Neuronal stem cell (in vitro differentiated cells): ENCODE data around the gene PTPN3.

Source experiments
- DNase-seq: peaks from one replicate; pipeline ENCODE4 v3.0.0-alpha.2; 2013; ENCODE audit warnings: low spot score
- H2AFZ ChIP-seq: one replicate; pipeline ENCODE4 v1.6.1; 2013; ENCODE audit warnings: mild to moderate bottlenecking, low read length, inconsistent platforms
- H2AK5ac ChIP-seq: 2 replicates; pipeline ENCODE4 v1.6.1; 2013; ENCODE audit warnings: low read depth, mild to moderate bottlenecking, inconsistent platforms, low read length, moderate library complexity, mixed read lengths
- H2BK120ac ChIP-seq: 2 replicates; pipeline ENCODE4 v1.6.1; 2013; ENCODE audit warnings: low read depth, mild to moderate bottlenecking, inconsistent platforms, low read length, moderate library complexity, mixed read lengths
- H2BK12ac ChIP-seq: one replicate; pipeline ENCODE4 v1.6.1; 2013; ENCODE audit warnings: low read length, inconsistent platforms
- H2BK15ac ChIP-seq: 2 replicates; pipeline ENCODE4 v1.6.1; 2013; ENCODE audit warnings: mild to moderate bottlenecking, low read length, inconsistent platforms, mixed read lengths
- H2BK5ac ChIP-seq: one replicate; pipeline ENCODE4 v1.6.1; 2013; ENCODE audit warnings: inconsistent platforms, mild to moderate bottlenecking, low read length, moderate library complexity
- H3K14ac ChIP-seq: one replicate; pipeline ENCODE4 v1.6.1; 2013; ENCODE audit warnings: low read length, inconsistent platforms
- H3K18ac ChIP-seq: 2 replicates; pipeline ENCODE4 v1.6.1; 2013; ENCODE audit warnings: low read length, inconsistent platforms
- H3K23ac ChIP-seq: 2 replicates; pipeline ENCODE4 v1.6.1; 2013; ENCODE audit warnings: low read depth, mild to moderate bottlenecking, mixed read lengths, low read length, inconsistent platforms; ENCODE audit not compliant: poor library complexity
- H3K27ac ChIP-seq: replicated peaks from 3 replicates; pipeline ENCODE4 v1.5.1; 2013; ENCODE audit warnings: low read length, inconsistent platforms
- H3K27me3 ChIP-seq, 3 experiments: 2 replicates each; pipeline ENCODE4 v1.6.1; 2013; ENCODE audit warnings: low read length in 3 of 3, mild to moderate bottlenecking in 2 of 3, inconsistent platforms in 1 of 3, low read depth in 1 of 3, mixed read lengths in 1 of 3, moderate library complexity in 1 of 3; ENCODE audit not compliant: control insufficient read depth in 3 of 3, insufficient read depth in 3 of 3
- H3K36me3 ChIP-seq, 2 donors: replicated peaks in 1 of 2; 2 replicates each; pipeline ENCODE4 v1.6.1; 2013; ENCODE audit warnings: low read length in 2 of 2; ENCODE audit not compliant: control insufficient read depth in 2 of 2, insufficient read depth in 2 of 2
- H3K4ac ChIP-seq: 2 replicates; pipeline ENCODE4 v1.6.1; 2013; ENCODE audit warnings: inconsistent platforms, mild to moderate bottlenecking, low read length, moderate library complexity
- H3K4me1 ChIP-seq, 2 donors: 1 replicate in 1 of 2; 2 replicates in 1 of 2; pipeline ENCODE4 v1.6.1; 2013; ENCODE audit warnings: low read length in 2 of 2, low read depth in 1 of 2; ENCODE audit not compliant: control insufficient read depth in 2 of 2, insufficient read depth in 1 of 2
- H3K4me2 ChIP-seq: one replicate; pipeline ENCODE4 v1.6.1; 2013; ENCODE audit warnings: mild to moderate bottlenecking, low read length, inconsistent platforms; ENCODE audit not compliant: insufficient read depth, poor library complexity, severe bottlenecking
- H3K4me3 ChIP-seq, 2 donors: 2 replicates each; pipeline ENCODE4 v1.5.1; 2013; ENCODE audit warnings: low read length in 2 of 2, mild to moderate bottlenecking in 2 of 2, inconsistent platforms in 1 of 2, moderate library complexity in 1 of 2
- H3K79me1 ChIP-seq: one replicate; pipeline ENCODE4 v1.6.1; 2013; ENCODE audit warnings: low read depth, mild to moderate bottlenecking, inconsistent platforms, low read length, moderate library complexity
- H3K9ac ChIP-seq: one replicate; pipeline ENCODE4 v1.6.1; 2013; ENCODE audit warnings: mild to moderate bottlenecking, low read depth, low read length, inconsistent platforms; ENCODE audit not compliant: poor library complexity
- H3K9me3 ChIP-seq, 2 donors: replicated peaks in 1 of 2; 2 replicates each; pipeline versions ENCODE3 to v1.6.1; 2013; ENCODE audit warnings: low read length in 2 of 2, mild to moderate bottlenecking in 2 of 2, inconsistent platforms in 1 of 2, low read depth in 1 of 2, mixed read lengths in 1 of 2, moderate library complexity in 1 of 2; ENCODE audit not compliant: control insufficient read depth in 2 of 2, insufficient read depth in 1 of 2
- H4K8ac ChIP-seq: one replicate; pipeline ENCODE4 v1.6.1; 2013; ENCODE audit warnings: low read depth, mild to moderate bottlenecking, inconsistent platforms, low read length, moderate library complexity
- H4K91ac ChIP-seq: one replicate; pipeline ENCODE4 v1.6.1; 2013; ENCODE audit warnings: low read length, low read depth, mild to moderate bottlenecking, inconsistent platforms; ENCODE audit not compliant: poor library complexity
- WGBS, 2 donors: extraction: QIAGEN DNeasy Blood & Tissue Kit; methylation state at CpG; one replicate each; pipeline ENCODE4 v1.1.7; 2013; ENCODE audit warnings: missing lambda C conversion rate in 2 of 2, mixed read lengths in 1 of 2; ENCODE audit not compliant: insufficient read length in 2 of 2, insufficient replicate concordance in 1 of 2; ENCODE audit errors: extremely low coverage in 2 of 2; 5-methylcytosine and 5-hydroxymethylcytosine counted together

Gene PTPN3

DNA sequence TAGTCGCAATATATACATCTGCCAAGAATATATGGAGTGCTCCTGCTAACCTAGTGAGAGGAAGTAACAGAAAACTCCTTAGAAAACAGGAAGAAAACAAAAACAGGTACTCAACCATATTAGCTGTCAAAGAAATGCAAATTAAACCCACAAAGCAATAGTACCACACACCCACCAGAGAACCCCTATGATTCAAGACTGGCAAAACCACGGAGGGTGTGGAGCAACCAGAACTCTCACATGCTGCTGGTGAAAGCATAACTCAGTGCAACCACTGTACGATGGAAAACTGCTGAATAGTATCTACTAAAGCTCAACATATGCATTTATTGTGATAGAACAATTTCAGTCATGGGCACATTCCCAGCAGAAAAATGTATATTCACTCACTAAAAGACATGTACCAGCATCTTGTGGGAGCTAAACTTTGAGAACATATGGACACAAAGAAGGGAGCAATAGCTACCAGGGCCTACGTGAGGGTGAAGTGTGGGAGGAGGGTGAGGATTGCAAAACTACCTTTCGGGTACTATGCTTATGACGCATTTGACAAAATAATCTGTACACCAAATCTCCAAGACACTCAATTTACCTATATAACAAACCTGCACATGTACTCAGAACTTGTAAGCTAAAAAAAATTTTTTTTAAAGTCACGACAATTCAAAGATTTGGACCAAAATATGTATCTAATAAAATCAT lies 34.0 kb downstream of the PTPN3 start:
- H2BK15ac ChIP-seq = no peak overlapping the region
- no peak overlapping the region for H3K4me3 ChIP-seq
- H3K18ac ChIP-seq = no peak overlapping the region
- no peaks in the 10 kb centered on the region for H3K9me3 ChIP-seq
- no peak overlapping the region for H4K8ac ChIP-seq
- no peaks in the 10 kb centered on the region for H3K79me1 ChIP-seq
- H3K4me1 ChIP-seq = peaks cover 4 to 7% of the 10 kb centered on the region in 2 donors
- no peak overlapping the region for H2BK5ac ChIP-seq
- H3K4ac ChIP-seq = no peak overlapping the region
- no CpG with 5 or more reads among the region's 7 CpGs for WGBS, 2 donors
- H2AK5ac ChIP-seq = no peak overlapping the region
- no peak overlapping the region for H2BK12ac ChIP-seq
- no peaks in the 10 kb centered on the region for H3K36me3 ChIP-seq
- H2BK120ac ChIP-seq = no peak overlapping the region
- DNase-seq = no peak
- no peak overlapping the region for H3K4me2 ChIP-seq
- H2AFZ ChIP-seq = no peak overlapping the region
- H3K27ac ChIP-seq = no peak overlapping the region
- no peak overlapping the region for H3K9ac ChIP-seq
- no peak overlapping the region for H3K23ac ChIP-seq
- no peak overlapping the region for H4K91ac ChIP-seq
- H3K14ac ChIP-seq = no peak overlapping the region
- no peaks in the 10 kb centered on the region for H3K27me3 ChIP-seq

DNA sequence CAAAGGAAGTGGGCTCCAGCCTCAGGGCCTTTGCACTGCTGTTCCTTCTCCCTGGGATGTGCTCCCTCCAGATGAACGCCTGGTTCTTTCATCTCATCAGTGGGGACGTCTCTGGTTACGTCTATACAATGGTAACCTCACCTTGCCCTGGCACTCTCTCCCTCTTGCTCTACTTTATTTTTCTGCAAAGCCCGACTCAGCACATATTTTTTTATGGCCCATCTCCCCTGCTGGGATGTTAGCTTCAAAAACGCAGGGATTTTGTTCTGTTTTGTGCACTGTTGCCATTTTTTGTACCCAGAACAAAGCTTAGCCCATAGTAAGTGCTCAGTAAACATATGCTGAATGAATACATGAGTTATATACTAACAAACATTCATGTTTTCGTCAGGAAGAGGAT lies 37.5 kb downstream of the PTPN3 start:
- no peak overlapping the region for H4K8ac ChIP-seq
- no CpG with 5 or more reads among the region's 6 CpGs for WGBS, 2 donors

DNA sequence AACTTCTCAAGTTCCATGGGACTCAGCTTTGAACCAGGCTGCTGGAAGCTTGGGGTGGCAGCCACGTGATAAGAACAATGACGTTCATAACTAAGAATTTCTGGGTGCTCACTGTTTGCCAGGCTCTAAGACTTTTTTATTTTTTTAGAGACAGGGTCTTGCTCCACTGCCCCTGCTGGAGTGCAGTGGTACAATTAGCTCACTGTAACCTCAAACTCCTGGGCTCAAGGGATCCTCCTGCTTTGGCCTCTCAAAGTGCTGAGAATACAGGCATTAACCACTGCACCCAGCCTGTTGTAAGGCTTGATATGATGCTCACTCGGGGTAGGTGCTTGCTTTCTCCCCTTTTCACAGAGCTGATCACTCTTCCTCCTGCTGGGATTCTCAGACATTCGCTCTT lies 38.7 kb downstream of the PTPN3 start:
- H3K14ac ChIP-seq = no peak overlapping the region
- H3K79me1 ChIP-seq = no peaks in the 10 kb centered on the region
- no peak overlapping the region for H3K9ac ChIP-seq
- no peak overlapping the region for H3K18ac ChIP-seq
- no peak overlapping the region for H4K8ac ChIP-seq
- peaks cover 0 to 3% of the 10 kb centered on the region in 2 donors for H3K9me3 ChIP-seq
- no peak overlapping the region for H3K27ac ChIP-seq
- H3K4ac ChIP-seq = no peak overlapping the region
- H2BK120ac ChIP-seq = no peak overlapping the region
- H3K36me3 ChIP-seq = no peaks in the 10 kb centered on the region
- H3K23ac ChIP-seq = no peak overlapping the region
- DNase-seq = no peak
- no peak overlapping the region for H2AK5ac ChIP-seq
- H2BK15ac ChIP-seq = no peak overlapping the region
- no CpG with 5 or more reads among the region's 4 CpGs for WGBS, 2 donors
- no peaks in the 10 kb centered on the region for H3K27me3 ChIP-seq
- H3K4me2 ChIP-seq = no peak overlapping the region
- H3K4me3 ChIP-seq = no peak overlapping the region
- H2BK5ac ChIP-seq = no peak overlapping the region
- H3K4me1 ChIP-seq = peaks cover 0 to 2% of the 10 kb centered on the region in 2 donors
- H2BK12ac ChIP-seq = no peak overlapping the region
- H4K91ac ChIP-seq = no peak overlapping the region
- no peak overlapping the region for H2AFZ ChIP-seq

More for the DNA sequence above, 37.5 kb downstream of the PTPN3 start:
- Histone ChIP-seq H2BK12ac (no peak overlapping the region), H3K4me1 (peaks cover 0 to 2% of the 10 kb centered on the region in 2 donors), H2BK5ac (no peak overlapping the region), H3K4me2 (no peak overlapping the region), H3K4me3 (no peak overlapping the region), H3K36me3 (no peaks in the 10 kb centered on the region), H3K4ac (no peak overlapping the region), H2AK5ac (no peak overlapping the region), H3K14ac (no peak overlapping the region), H3K9ac (no peak overlapping the region), H3K79me1 (no peaks in the 10 kb centered on the region), H3K9me3 (peaks cover 0 to 3% of the 10 kb centered on the region in 2 donors), H4K91ac (no peak overlapping the region), H3K27me3 (no peaks in the 10 kb centered on the region), H2BK120ac (no peak overlapping the region), H3K27ac (no peak overlapping the region), H2BK15ac (no peak overlapping the region), H3K23ac (no peak overlapping the region), H3K18ac (no peak overlapping the region), H2AFZ (no peak overlapping the region)
- DNase-seq = no peak

DNA sequence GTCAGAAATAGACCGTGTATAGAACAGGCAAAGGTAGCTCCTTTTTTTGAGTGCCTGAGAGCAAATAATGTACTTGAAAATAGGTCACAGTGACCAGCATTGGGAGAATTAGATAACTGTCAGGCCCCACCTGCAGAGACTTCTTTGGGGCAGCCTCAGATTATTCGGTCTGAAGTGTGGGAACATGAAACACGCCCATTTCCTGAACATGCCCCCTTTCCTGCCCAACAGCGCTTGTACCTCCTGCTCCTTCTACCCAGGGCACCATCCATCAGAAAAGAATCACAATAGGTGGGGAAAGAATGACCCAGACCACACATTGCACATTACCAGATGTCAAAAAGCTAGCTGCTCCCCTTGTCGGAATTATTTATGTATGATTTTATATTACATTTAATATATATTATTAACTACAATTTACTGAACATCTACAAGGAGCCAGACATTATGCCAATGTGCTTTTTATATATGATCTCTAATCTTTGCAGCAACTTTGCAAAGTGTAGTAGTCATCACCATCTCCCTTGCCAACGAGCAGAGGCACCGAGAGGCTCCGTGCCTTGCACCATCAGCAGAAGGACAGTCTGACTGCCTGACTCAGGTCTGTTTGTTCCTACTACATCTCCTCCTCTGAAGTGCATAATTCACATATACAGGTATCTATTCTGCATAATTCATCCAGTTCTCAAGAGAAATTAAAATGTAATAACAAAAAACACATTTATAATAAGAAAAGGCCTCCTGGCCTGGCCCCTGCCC lies 39.5 kb downstream of the PTPN3 start:
- no peak overlapping the region for H3K4ac ChIP-seq
- H4K91ac ChIP-seq = no peak overlapping the region
- no CpG with 5 or more reads among the region's 8 CpGs for whole genome bisulfite sequencing, 2 donors
- no peak overlapping the region for H3K4me2 ChIP-seq
- no peak overlapping the region for H2BK15ac ChIP-seq
- no peak overlapping the region for H2BK12ac ChIP-seq
- no peak overlapping the region for H4K8ac ChIP-seq
- no peak overlapping the region for H2AK5ac ChIP-seq
- H3K9me3 ChIP-seq = peaks cover 0 to 3% of the 10 kb centered on the region in 2 donors
- H3K27ac ChIP-seq = no peak overlapping the region
- H3K9ac ChIP-seq = peak overlapping the region; percentile 7
- no peak overlapping the region for H3K4me3 ChIP-seq
- no peak overlapping the region for H2BK120ac ChIP-seq
- no peak overlapping the region for H3K18ac ChIP-seq
- H3K27me3 ChIP-seq = no peaks in the 10 kb centered on the region
- H3K14ac ChIP-seq = no peak overlapping the region
- H2BK5ac ChIP-seq = no peak overlapping the region
- no peak overlapping the region for H3K23ac ChIP-seq
- DNase-seq = no peak
- H3K79me1 ChIP-seq = no peaks in the 10 kb centered on the region
- H3K4me1 ChIP-seq = peaks cover 0 to 2% of the 10 kb centered on the region in 2 donors
- H3K36me3 ChIP-seq = no peaks in the 10 kb centered on the region
- no peak overlapping the region for H2AFZ ChIP-seq
